Upper lobe of left lung (tissue), 4 donors: ENCODE results near the gene KLHDC8A.

Experiments
- CTCF ChIP-seq, 6 experiments: fragments of 450-650 bp in 4 of 6; fragments of 200-600 bp in 2 of 6; sonication (generic) in 2 of 6; IDR thresholded peaks; one replicate each; pipeline ENCODE4 v1.5.1; 2016 to 2019; ENCODE audit warnings: antibody characterized with exemption in 6 of 6
- EP300 ChIP-seq, 4 donors: sonication (generic); formaldehyde crosslinking; IDR thresholded peaks; one replicate each; pipeline ENCODE4 v1.5.1; 2017; ENCODE audit warnings: antibody characterized with exemption in 4 of 4, control low read depth in 2 of 4
- POLR2A ChIP-seq, 4 donors: fragments of 450-650 bp; IDR thresholded peaks; one replicate each; pipeline ENCODE4 v1.5.1; 2016 to 2017; ENCODE audit warnings: antibody characterized with exemption in 4 of 4, mild to moderate bottlenecking in 2 of 4
- POLR2AphosphoS5 ChIP-seq, 2 donors: sonication (generic); formaldehyde crosslinking; IDR thresholded peaks; one replicate each; pipeline ENCODE4 v1.5.1; 2017; ENCODE audit warnings: antibody characterized with exemption in 2 of 2

GRCh38 chr1:205338011-205338410 is 18.7 kb downstream of the KLHDC8A start:
- no peak for TF ChIP-seq CTCF (IDR thresholded peaks at IDR 0.05)
- TF ChIP-seq POLR2A (IDR thresholded peaks at IDR 0.05) = no peak
- TF ChIP-seq POLR2AphosphoS5 (IDR thresholded peaks at IDR 0.05) = no peak
- no peak for TF ChIP-seq EP300 (IDR thresholded peaks at IDR 0.05)
